Measurements from ENCODE around the gene METTL4.

METTL4 gene

GRCh38 chr18:2515908-2516625 lies 55.2 kb downstream of the METTL4 start:
- no peak for DNase-seq (ENCODE audit: low read depth)

- DNase-seq (ENCODE audit: low read depth) = no peak
These were observed 56.0 kb downstream of the METTL4 start for GRCh38 chr18:2515171-2515787.

- no peak for DNase-seq (ENCODE audit: low read depth)
These were observed 57.7 kb downstream of the METTL4 start for GRCh38 chr18:2513616-2514015.

- DNase-seq (ENCODE audit: low read depth) = no peak
These were observed 59.2 kb downstream of the METTL4 start for GRCh38 chr18:2512059-2512458.

- no peak for DNase-seq (ENCODE audit: low read depth)
These were observed 59.9 kb downstream of the METTL4 start for GRCh38 chr18:2511451-2511850.

- no peak for DNase-seq (ENCODE audit: low read depth)
These were observed 60.9 kb downstream of the METTL4 start for GRCh38 chr18:2510416-2510815.

- DNase-seq (ENCODE audit: low read depth) = no peak
These were observed 62.6 kb downstream of the METTL4 start for GRCh38 chr18:2508678-2509077.

- DNase-seq (ENCODE audit: low read depth) = no peak
These were observed 63.1 kb downstream of the METTL4 start for GRCh38 chr18:2508155-2508554.

GRCh38 chr18:2504642-2505041 lies 66.7 kb downstream of the METTL4 start:
- no peak for DNase-seq (ENCODE audit: low read depth)

- DNase-seq (ENCODE audit: low read depth) = no peak
These were observed 68.4 kb downstream of the METTL4 start for GRCh38 chr18:2502880-2503279.

GRCh38 chr18:2502394-2502793 lies 68.9 kb downstream of the METTL4 start:
- no peak for DNase-seq (ENCODE audit: low read depth)

- no peak for DNase-seq (ENCODE audit: low read depth)
These were observed 73.5 kb downstream of the METTL4 start for GRCh38 chr18:2497797-2498196.

- DNase-seq (ENCODE audit: low read depth) = no peak
These were observed 75.9 kb downstream of the METTL4 start for GRCh38 chr18:2495381-2495780.

GRCh38 chr18:2494921-2495320 lies 76.4 kb downstream of the METTL4 start:
- no peak for DNase-seq (ENCODE audit: low read depth)

Data from activated T-helper 1 cell treated with Interleukin-2 at 50 U/mL for 16 hours (primary cell).